Brain microvascular endothelial cell (primary cell): ENCODE results near the gene SLC8A2.

ENCODE experiments used
- DNase-seq: peaks from one replicate; pipeline ENCODE4 v3.0.0-alpha.2; 2020
- H3K27ac ChIP-seq: fragments of 250-450 bp; sonication (Bioruptor Pico); 2 replicates; pipeline ENCODE4 v1.5.1; 2020; ENCODE audit warnings: mild to moderate bottlenecking, moderate library complexity
- H3K27me3 ChIP-seq: fragments of 250-450 bp; sonication (Bioruptor Pico); replicated peaks from 2 replicates; pipeline ENCODE4 v1.5.1; 2020; ENCODE audit warnings: mild to moderate bottlenecking
- H3K36me3 ChIP-seq: fragments of 250-450 bp; sonication (Bioruptor Pico); replicated peaks from 2 replicates; pipeline ENCODE4 v1.5.1; 2020; ENCODE audit warnings: mild to moderate bottlenecking
- H3K4me3 ChIP-seq: 2 replicates; pipeline ENCODE4 v1.5.1; 2011; ENCODE audit warnings: low read depth, mild to moderate bottlenecking, control low read depth, low read length, moderate library complexity
- CTCF ChIP-seq: IDR thresholded peaks from 2 replicates; pipeline ENCODE4 v1.5.1; 2011; ENCODE audit warnings: low read depth, mild to moderate bottlenecking, moderate library complexity, low read length, control low read depth, inconsistent platforms; ENCODE audit errors: missing control alignments
- in situ Hi-C: cut with HindIII; loops from 2 replicates; pipeline ENCODE4 v1.10.0; 2017; ENCODE audit warnings: low sequenced_read_pairs, low pct_ligation_motif_present

The SLC8A2 gene

GRCh38 chr19:47458672-47459071, 13.0 kb downstream of the SLC8A2 start:
- in situ Hi-C loops: no loop called here
- Histone ChIP-seq H3K27me3 (peaks cover 45% of the 10 kb centered on the region), H3K27ac (no peak overlapping the region), H3K36me3 (no peaks in the 10 kb centered on the region), H3K4me3 (no peak overlapping the region)
- no peak for DNase-seq
- TF ChIP-seq CTCF: no peak

- no peaks in the 10 kb centered on the region for H3K36me3 ChIP-seq
- H3K27me3 ChIP-seq: peaks cover 50% of the 10 kb centered on the region
- no peak overlapping the region for H3K27ac ChIP-seq
- in situ Hi-C loops: no loop called here
- no peak for DNase-seq
- TF ChIP-seq CTCF: no peak
- H3K4me3 ChIP-seq: no peak overlapping the region
Measured at GRCh38 chr19:47456721-47457474, 14.8 kb downstream of the SLC8A2 start.

- TF ChIP-seq CTCF: no peak
- in situ Hi-C loops: no loop called here
- Histone ChIP-seq H3K36me3 (no peaks in the 10 kb centered on the region), H3K4me3 (no peak overlapping the region), H3K27me3 (peaks cover 37% of the 10 kb centered on the region), H3K27ac (no peak overlapping the region)
- no peak for DNase-seq
Measured at GRCh38 chr19:47450478-47450877, 21.2 kb downstream of the SLC8A2 start.

GRCh38 chr19:47448360-47448727, 23.3 kb downstream of the SLC8A2 start:
- Histone ChIP-seq H3K27ac (no peak overlapping the region), H3K4me3 (no peak overlapping the region), H3K36me3 (no peaks in the 10 kb centered on the region), H3K27me3 (peaks cover 51% of the 10 kb centered on the region)
- in situ Hi-C loops: no loop called here
- TF ChIP-seq CTCF: no peak
- no peak for DNase-seq

GRCh38 chr19:47447470-47448359, 24.0 kb downstream of the SLC8A2 start:
- Histone ChIP-seq H3K27ac (no peak overlapping the region), H3K27me3 (peaks cover 53% of the 10 kb centered on the region), H3K4me3 (no peak overlapping the region), H3K36me3 (no peaks in the 10 kb centered on the region)
- DNase-seq: peak; percentile 23
- TF ChIP-seq CTCF: no peak
- in situ Hi-C loops: no loop called here
